CD4-positive, alpha-beta T cell treated with Interleukin-10 for 1 hour (primary cell): ENCODE measurements around the gene PCDHA6.
"Not testable (repeated sequence)": the region's sequence is repeated elsewhere in the genome, so short reads cannot be mapped to it uniquely, and the experiment has no call there.

ENCODE experiments used
- DNase-seq: peaks from one replicate; pipeline ENCODE4 v3.0.0-alpha.2; 2020

PCDHA6 gene

GRCh38 chr5:140857987-140858240 is 30.2 kb downstream of the PCDHA6 start:
- DNase-seq, result no peak

GRCh38 chr5:140862441-140863295 is 34.9 kb downstream of the PCDHA6 start:
- no peak for DNase-seq

- DNase-seq, result no peak
Measured at GRCh38 chr5:140868721-140869554, 41.2 kb downstream of the PCDHA6 start, which contains the start of gene PCDHA11. Gene PCDHA11, plus strand, starts transcription at chr5:140868957. Its CDS starts 147 bp downstream, at chr5:140869104.

- DNase-seq, result no peak
Measured at GRCh38 chr5:140869555-140869886, 41.8 kb downstream of the PCDHA6 start.

- DNase-seq, result no peak
Measured at GRCh38 chr5:140870221-140871201, 42.8 kb downstream of the PCDHA6 start.

GRCh38 chr5:140875085-140876065 is 47.6 kb downstream of the PCDHA6 start, which contains the start of gene PCDHA12:
Gene PCDHA12, plus strand, starts transcription at chr5:140875308. Its CDS starts 165 bp downstream, at chr5:140875473.
- no peak for DNase-seq

GRCh38 chr5:140876541-140877261 is 48.9 kb downstream of the PCDHA6 start:
- not testable (repeated sequence) for DNase-seq

GRCh38 chr5:140877262-140877581 is 49.5 kb downstream of the PCDHA6 start:
- DNase-seq, result no peak
